ENCODE measurements around the gene FAM209B. TPM values are rescaled to one million over a fixed set of nuclear protein-coding genes. Genes with fewer than 3 reads are reported as not detected.

FAM209B gene
- total RNA-seq, 1 donor from 2014 or later, result not detected

Other genes with a start within 250 kb of the FAM209B start
- gene FAM210B, start 174.3 kb upstream of the FAM209B start, total RNA-seq, result 50.3 TPM
- 1.6 TPM for gene AURKA, start 141.0 kb upstream of the FAM209B start, total RNA-seq
- gene CSTF1, start 140.6 kb upstream of the FAM209B start, total RNA-seq, result 36.6 TPM
- 0.91 TPM for gene CASS4, start 121.0 kb upstream of the FAM209B start, total RNA-seq
- 91.2 TPM for gene RTF2, start 64.6 kb upstream of the FAM209B start, total RNA-seq
- gene FAM209A, start 8.5 kb upstream of the FAM209B start, total RNA-seq, result not detected
- gene TFAP2C, start 96.1 kb downstream of the FAM209B start, total RNA-seq, result 12.5 TPM